Retinal pigment epithelial cell (primary cell): ENCODE results near the gene PLEKHH1.

ENCODE experiments used
- DNase-seq: peaks from one replicate; pipeline ENCODE4 v3.0.0-alpha.2; 2010; ENCODE audit warnings: low read depth
- H3K4me3 ChIP-seq: 2 replicates; pipeline ENCODE4 v1.5.1; 2011; ENCODE audit warnings: mild to moderate bottlenecking, low read length, control low read depth, moderate library complexity
- CTCF ChIP-seq: conservative IDR thresholded peaks from 2 replicates; pipeline ENCODE4 v1.5.1; 2011; ENCODE audit warnings: low read depth, low read length, control low read depth, inconsistent platforms

The PLEKHH1 gene

GRCh38 chr14:67579636-67580035 lies 46.5 kb downstream of the PLEKHH1 start:
- TF ChIP-seq CTCF, result no peak
- H3K4me3 ChIP-seq, result no peak overlapping the region
- DNase-seq, result no peak

DNA sequence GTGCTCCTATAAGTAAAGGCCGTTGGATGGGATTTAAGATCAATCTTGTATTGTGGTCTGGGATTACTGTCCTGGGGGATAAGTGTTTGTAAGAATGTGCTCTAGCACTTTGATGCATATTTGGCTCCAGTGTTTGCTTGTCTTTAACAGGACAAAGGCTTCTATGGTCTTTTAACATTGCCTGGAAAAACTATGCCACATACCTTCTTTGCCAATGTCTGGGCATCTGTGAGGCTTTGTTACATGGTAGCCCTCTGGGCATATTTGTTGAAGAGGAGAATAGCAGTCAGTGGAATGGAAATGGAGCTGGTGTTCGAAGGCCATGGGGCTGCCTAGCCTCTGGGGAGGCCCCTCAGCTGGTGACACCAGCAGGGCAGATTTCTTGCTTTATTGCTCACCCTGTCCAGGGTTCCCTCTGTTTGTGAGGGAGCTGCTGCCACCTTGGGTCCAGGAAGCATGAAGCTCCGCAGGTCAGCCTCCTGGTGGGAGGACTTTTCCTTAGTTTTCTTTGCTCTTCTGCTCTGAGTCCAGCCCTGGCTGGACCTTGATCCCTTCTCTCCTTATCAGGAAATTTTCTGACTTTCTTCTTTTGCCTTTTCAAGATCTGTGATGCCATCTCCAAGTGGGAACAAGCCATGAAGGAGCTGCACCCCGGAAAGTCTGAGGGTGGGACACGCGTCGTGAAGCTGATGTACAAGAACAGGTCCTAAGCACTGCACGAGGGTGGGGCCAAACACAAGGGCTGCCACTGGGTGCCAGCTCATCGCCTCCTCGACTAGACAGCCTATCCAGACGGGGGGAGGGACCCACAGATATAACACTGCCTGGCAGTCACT lies 47.5 kb downstream of the PLEKHH1 start:
- H3K4me3 ChIP-seq, result no peak overlapping the region
- no peak for DNase-seq
- no peak for TF ChIP-seq CTCF

- no peak overlapping the region for H3K4me3 ChIP-seq
- no peak for DNase-seq
- no peak for TF ChIP-seq CTCF
Observed at GRCh38 chr14:67581643-67582042, 48.6 kb downstream of the PLEKHH1 start.

- no peak overlapping the region for H3K4me3 ChIP-seq
- no peak for TF ChIP-seq CTCF
- no peak for DNase-seq
Observed at GRCh38 chr14:67582061-67582460, 49.0 kb downstream of the PLEKHH1 start.

DNA sequence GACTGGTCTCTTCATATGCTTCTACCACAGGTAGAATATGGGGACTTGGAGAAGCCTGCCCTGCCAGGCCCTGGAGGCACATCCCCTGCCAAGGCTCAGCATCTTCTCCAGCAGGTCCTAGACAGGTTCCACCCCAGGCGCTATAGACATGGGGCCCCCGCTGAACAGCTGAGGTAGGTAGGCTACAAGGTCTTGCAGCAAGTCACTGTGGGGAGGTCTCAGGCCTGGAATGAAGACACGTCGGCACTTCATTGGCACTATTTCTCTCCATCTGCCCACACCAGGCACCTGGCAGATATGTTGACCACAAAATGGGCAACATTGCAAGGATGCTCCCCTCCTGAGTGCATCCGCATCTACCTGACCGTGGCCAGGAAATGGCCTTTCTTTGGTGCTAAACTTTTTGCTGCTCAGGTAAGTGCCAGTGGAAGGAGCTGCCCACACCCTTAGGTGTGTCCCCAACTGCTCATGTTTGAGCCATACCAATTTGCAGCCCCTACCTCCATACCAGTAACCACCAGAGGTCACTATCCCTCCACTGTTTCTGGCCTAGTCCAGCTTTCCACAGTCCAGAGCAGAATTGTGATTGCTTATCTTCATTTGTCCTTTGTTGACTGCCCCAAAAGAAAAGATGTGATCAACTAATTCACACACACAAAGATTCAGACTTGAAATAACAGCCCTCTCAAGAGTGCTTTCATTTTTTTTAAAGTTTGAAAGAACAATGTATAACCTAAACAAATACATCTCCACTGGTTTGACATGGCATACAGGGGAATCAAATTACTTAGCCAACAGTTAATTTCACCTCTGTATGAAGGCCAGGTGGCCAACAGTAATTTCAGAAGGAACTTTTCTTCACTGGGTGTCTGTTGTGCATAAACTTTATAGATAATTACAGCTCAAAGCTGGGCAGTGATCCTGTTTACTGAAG lies 50.9 kb downstream of the PLEKHH1 start:
- no peak for DNase-seq
- peak; percentile 87 for TF ChIP-seq CTCF
- no peak overlapping the region for H3K4me3 ChIP-seq

GRCh38 chr14:67584978-67585377 lies 51.9 kb downstream of the PLEKHH1 start:
- no peak for TF ChIP-seq CTCF
- no peak for DNase-seq
- no peak overlapping the region for H3K4me3 ChIP-seq
